ENCODE measurements around the gene MROH9.

The MROH9 gene

DNA sequence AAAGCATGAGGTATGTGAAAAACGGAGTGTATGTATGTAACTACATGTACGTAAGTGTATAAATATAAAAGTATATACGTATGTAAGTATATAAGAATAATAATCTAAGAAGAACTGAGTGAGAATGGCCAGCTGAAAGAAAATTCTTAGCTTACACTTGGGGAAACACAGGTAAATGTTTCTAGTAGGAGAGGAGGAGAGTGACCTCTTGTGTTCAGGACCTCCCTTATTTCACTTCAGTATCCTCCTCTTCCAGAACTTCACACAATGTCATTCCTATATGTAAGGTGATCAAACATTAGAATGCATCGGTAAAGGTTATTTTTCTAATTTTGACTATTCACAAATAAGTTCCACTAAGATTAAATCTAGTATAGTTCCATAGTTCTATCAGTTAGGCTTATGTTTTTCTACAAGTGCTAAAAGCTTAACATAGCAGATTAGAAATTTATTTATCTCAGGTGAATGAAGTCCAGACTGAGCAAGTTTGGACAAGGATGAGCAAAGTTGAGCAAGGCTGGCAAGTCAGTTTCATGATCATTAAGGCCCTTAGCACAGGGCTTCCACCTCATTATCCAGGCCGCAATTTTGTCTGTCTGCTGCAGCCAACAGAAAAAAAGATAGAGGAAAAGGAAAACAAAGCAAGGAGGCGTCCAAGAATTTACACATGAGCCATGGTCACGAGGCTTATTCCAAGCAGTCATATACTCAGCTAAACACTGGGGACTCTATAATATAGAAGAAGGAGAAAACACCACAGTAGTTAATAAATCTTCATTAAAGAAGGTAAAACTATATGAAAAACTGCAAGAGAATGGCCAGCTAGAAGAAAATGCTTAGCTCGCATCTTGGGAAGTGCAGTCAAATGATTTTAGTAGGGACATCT lies 7.1 kb upstream of the MROH9 start:
- TF ChIP-seq EZH2phosphoT487 (IDR thresholded peaks at IDR 0.05; ENCODE audit: low read length): no peak
- no peak for TF ChIP-seq EZH2 (optimal IDR thresholded peaks at IDR 0.05; ENCODE audit: low read depth, low read length)
- TF ChIP-seq, protein P1, sequence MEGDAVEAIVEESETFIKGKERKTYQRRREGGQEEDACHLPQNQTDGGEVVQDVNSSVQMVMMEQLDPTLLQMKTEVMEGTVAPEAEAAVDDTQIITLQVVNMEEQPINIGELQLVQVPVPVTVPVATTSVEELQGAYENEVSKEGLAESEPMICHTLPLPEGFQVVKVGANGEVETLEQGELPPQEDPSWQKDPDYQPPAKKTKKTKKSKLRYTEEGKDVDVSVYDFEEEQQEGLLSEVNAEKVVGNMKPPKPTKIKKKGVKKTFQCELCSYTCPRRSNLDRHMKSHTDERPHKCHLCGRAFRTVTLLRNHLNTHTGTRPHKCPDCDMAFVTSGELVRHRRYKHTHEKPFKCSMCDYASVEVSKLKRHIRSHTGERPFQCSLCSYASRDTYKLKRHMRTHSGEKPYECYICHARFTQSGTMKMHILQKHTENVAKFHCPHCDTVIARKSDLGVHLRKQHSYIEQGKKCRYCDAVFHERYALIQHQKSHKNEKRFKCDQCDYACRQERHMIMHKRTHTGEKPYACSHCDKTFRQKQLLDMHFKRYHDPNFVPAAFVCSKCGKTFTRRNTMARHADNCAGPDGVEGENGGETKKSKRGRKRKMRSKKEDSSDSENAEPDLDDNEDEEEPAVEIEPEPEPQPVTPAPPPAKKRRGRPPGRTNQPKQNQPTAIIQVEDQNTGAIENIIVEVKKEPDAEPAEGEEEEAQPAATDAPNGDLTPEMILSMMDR (IDR thresholded peaks at IDR 0.05; ENCODE audit: low read length): no peak
- no peaks in the 10 kb centered on the region for H3K9me3 ChIP-seq (replicated peaks; ENCODE audit: insufficient read depth, low read length)
- H3K36me3 ChIP-seq (replicated peaks; ENCODE audit: insufficient read depth, low read length): no peaks in the 10 kb centered on the region
- H3K27ac ChIP-seq (ENCODE audit: low read length): no peak overlapping the region
- peaks cover 16% of the 10 kb centered on the region for H3F3A ChIP-seq (ENCODE audit: insufficient read depth, low read length)
- DNase-seq: no peak
- H3K4me2 ChIP-seq (ENCODE audit: low read depth, low read length): no peak overlapping the region
- H3K9me2 ChIP-seq (replicated peaks; ENCODE audit: insufficient read depth, low read length): no peaks in the 10 kb centered on the region
- no peak overlapping the region for H3K9ac ChIP-seq (ENCODE audit: low read length)
- no peaks in the 10 kb centered on the region for H3K79me2 ChIP-seq (ENCODE audit: low read length)
- no peak overlapping the region for H2AFZ ChIP-seq (ENCODE audit: low read length)
- H3K27me3 ChIP-seq (replicated peaks; ENCODE audit: insufficient read depth, low read length): no peaks in the 10 kb centered on the region
- no peak overlapping the region for H3K4me3 ChIP-seq (ENCODE audit: low read length)
- no peaks in the 10 kb centered on the region for H4K20me1 ChIP-seq (ENCODE audit: insufficient read depth, low read length)
- peaks cover 21% of the 10 kb centered on the region for H3K4me1 ChIP-seq (ENCODE audit: low read length)

DNA sequence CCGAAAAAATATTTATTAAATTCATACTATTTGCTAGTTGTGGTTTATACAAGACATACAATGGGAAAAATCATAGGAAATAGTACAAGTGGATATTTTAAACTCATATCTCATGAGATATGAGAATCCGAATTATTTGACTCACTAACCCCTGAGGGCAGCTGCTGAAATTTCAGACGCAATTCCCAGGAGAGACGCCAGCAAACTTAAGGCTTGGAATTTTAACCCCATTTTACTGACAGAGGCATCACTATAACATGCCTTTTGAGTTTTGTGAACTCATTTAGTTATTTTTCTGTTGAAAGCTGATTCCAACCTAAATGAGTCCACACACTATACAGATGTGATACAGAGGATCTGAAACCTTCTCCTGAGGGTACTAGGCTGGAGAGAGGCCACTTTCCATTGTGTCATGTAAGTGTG lies 5.9 kb upstream of the MROH9 start:
- Histone ChIP-seq H3K9me2 (replicated peaks; ENCODE audit: insufficient read depth, low read length) (no peaks in the 10 kb centered on the region), H3K4me2 (ENCODE audit: low read depth, low read length) (peak overlapping the region; percentile 9; the same call in 1 of the 2 replicates), H3K27ac (ENCODE audit: low read length) (no peak overlapping the region), H3K36me3 (replicated peaks; ENCODE audit: insufficient read depth, low read length) (no peaks in the 10 kb centered on the region), H3K9ac (ENCODE audit: low read length) (no peak overlapping the region), H3K4me1 (ENCODE audit: low read length) (peaks cover 21% of the 10 kb centered on the region), H2AFZ (ENCODE audit: low read length) (no peak overlapping the region), H3K9me3 (replicated peaks; ENCODE audit: insufficient read depth, low read length) (no peaks in the 10 kb centered on the region), H4K20me1 (ENCODE audit: insufficient read depth, low read length) (no peaks in the 10 kb centered on the region), H3F3A (ENCODE audit: insufficient read depth, low read length) (peaks cover 16% of the 10 kb centered on the region), H3K27me3 (replicated peaks; ENCODE audit: insufficient read depth, low read length) (no peaks in the 10 kb centered on the region), H3K4me3 (ENCODE audit: low read length) (no peak overlapping the region), H3K79me2 (ENCODE audit: low read length) (no peaks in the 10 kb centered on the region)
- TF ChIP-seq EZH2 (optimal IDR thresholded peaks at IDR 0.05; ENCODE audit: low read depth, low read length): no peak
- no peak for TF ChIP-seq EZH2phosphoT487 (IDR thresholded peaks at IDR 0.05; ENCODE audit: low read length)
- TF ChIP-seq, protein P1 (IDR thresholded peaks at IDR 0.05; ENCODE audit: low read length): no peak
- no peak for DNase-seq

DNA sequence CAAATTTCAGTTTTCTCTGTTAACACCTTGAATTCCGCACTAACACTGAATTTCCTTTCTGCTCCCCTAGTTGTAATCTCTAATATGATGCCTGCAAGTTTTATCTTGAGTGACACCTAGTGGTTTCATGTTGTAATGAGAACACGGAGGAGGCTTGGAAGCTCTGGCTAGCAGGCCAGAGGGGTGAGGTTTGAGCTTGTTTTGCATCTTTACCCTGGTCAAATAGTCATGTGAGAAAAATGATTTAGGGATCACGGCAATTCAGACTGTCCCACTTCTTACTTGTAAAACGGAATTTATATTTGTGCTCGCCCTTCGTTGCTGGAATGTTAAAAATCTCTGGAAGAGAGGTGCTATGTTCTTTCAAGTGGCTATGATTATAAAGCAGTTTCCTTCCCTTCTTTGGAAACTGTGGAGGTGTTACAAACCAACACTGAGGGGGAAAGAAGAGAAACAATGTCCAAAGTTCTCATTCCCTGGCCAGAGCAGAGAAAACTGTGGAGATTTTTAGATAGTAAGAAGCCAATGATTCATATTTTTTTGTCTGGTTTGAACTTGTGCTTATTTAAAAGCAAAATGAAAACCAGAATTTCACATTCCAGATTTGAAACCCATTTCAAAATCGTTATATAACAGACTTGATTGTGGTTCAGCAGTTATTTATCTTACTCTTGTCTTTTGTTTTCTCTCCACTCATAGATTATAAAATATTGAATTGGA lies 5.3 kb upstream of the MROH9 start:
- H3K36me3 ChIP-seq (replicated peaks; ENCODE audit: insufficient read depth, low read length): no peaks in the 10 kb centered on the region
- H3K4me3 ChIP-seq (ENCODE audit: low read length): no peak overlapping the region
- TF ChIP-seq EZH2 (optimal IDR thresholded peaks at IDR 0.05; ENCODE audit: low read depth, low read length) (no peak), EZH2phosphoT487 (IDR thresholded peaks at IDR 0.05; ENCODE audit: low read length) (no peak)
- TF ChIP-seq, protein P1 (IDR thresholded peaks at IDR 0.05; ENCODE audit: low read length): peak; percentile 92
- no peaks in the 10 kb centered on the region for H3K27me3 ChIP-seq (replicated peaks; ENCODE audit: insufficient read depth, low read length)
- peak overlapping the region; percentile 42 for H2AFZ ChIP-seq (ENCODE audit: low read length)
- H4K20me1 ChIP-seq (ENCODE audit: insufficient read depth, low read length): no peaks in the 10 kb centered on the region
- peaks cover 21% of the 10 kb centered on the region for H3K4me1 ChIP-seq (ENCODE audit: low read length)
- peak overlapping the region; percentile 9; the same call in 1 of the 2 replicates for H3K4me2 ChIP-seq (ENCODE audit: low read depth, low read length)
- peaks cover 16% of the 10 kb centered on the region for H3F3A ChIP-seq (ENCODE audit: insufficient read depth, low read length)
- no peak overlapping the region for H3K9ac ChIP-seq (ENCODE audit: low read length)
- H3K9me3 ChIP-seq (replicated peaks; ENCODE audit: insufficient read depth, low read length): no peaks in the 10 kb centered on the region
- no peaks in the 10 kb centered on the region for H3K9me2 ChIP-seq (replicated peaks; ENCODE audit: insufficient read depth, low read length)
- no peaks in the 10 kb centered on the region for H3K79me2 ChIP-seq (ENCODE audit: low read length)
- no peak overlapping the region for H3K27ac ChIP-seq (ENCODE audit: low read length)
- peak; percentile 82 for DNase-seq
